ENCODE measurements around the gene SAG.

Gene SAG

DNA sequence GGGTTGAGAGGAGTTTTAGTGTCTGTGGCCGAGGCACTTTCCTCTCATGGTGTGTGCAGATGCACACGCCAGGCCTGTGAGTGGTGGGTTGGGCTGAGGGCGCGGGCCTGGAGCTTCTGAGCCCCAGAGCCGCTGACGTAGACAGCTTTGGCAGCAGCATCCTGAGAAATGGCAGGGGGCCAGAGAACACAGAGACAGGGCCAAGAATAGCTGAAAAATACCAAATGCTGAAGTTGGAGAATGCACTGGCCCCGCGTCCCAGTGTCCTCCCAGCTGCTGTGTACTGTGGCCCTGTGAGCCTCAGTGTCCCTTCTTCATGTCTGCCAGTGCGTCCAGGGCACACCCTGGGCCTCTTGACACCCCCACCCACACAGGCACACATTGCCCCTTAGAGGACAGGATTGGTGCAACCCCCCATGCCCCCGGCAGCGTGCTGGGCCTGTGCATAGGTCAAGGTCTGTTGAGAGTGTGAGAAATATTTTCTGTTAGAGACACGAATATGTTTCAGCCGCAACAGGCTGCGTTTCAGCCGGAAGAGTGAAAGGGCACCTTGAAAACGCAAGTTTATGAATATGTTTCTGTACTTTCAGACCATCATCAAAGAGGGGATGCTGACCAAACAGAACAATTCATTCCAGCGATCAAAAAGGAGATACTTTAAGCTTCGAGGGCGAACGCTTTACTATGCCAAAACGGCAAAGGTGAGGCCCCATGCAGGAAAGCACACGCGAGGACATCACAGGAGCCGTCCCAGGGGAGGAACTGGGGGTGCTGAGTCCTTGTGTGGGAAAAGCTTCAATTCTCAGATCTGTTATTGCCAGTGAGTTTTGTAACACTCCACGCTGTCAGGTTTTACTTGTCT is 80.3 kb downstream of the SAG start:
- H3K27ac ChIP-seq = peak overlapping the region; percentile 61
- TF ChIP-seq, protein P1, sequence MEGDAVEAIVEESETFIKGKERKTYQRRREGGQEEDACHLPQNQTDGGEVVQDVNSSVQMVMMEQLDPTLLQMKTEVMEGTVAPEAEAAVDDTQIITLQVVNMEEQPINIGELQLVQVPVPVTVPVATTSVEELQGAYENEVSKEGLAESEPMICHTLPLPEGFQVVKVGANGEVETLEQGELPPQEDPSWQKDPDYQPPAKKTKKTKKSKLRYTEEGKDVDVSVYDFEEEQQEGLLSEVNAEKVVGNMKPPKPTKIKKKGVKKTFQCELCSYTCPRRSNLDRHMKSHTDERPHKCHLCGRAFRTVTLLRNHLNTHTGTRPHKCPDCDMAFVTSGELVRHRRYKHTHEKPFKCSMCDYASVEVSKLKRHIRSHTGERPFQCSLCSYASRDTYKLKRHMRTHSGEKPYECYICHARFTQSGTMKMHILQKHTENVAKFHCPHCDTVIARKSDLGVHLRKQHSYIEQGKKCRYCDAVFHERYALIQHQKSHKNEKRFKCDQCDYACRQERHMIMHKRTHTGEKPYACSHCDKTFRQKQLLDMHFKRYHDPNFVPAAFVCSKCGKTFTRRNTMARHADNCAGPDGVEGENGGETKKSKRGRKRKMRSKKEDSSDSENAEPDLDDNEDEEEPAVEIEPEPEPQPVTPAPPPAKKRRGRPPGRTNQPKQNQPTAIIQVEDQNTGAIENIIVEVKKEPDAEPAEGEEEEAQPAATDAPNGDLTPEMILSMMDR (conservative IDR thresholded peaks at IDR 0.05) = no peak

DNA sequence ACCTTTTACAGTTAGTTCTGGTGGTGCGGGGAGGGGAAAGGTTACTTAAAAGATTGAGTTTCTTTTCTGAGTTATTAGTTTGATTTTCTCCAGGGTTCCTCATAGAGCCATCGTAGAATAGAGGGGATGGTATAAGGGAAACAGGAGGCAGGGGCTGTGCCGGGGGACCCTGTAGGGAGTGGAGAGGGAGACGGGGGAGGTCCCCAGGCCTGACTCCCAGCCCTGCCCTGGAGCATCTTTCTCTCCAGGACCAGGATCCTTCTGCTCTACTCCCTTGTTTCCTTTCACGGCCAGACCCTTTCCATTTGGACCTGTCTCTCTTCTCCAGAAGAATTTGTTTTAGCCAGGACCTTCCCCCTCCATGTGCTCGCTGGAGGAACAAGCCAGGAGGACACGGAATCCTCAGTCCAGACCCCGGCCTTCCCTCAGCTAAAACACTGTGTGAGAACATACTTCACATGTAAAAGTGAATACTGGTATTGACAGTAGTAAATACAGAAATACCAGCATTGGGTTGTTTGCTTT is 82.0 kb downstream of the SAG start:
- TF ChIP-seq, protein P1 (conservative IDR thresholded peaks at IDR 0.05) = no peak
- H3K27ac ChIP-seq = no peak overlapping the region

- TF ChIP-seq, protein P1 (conservative IDR thresholded peaks at IDR 0.05) = no peak
- H3K27ac ChIP-seq = no peak overlapping the region
These were observed 88.1 kb downstream of the SAG start for GRCh38 chr2:233395687-233396086.

Measured in VCaP (cell line).